CD4-positive, alpha-beta T cell (primary cell): ENCODE measurements around the gene TXNDC12. TPM values are rescaled to one million over a fixed set of nuclear protein-coding genes. Genes with fewer than 3 reads are reported as not detected.
A peak's percentile ranks its signal among the peaks of the same experiment; 100 is the strongest.

Experiments used
- ATAC-seq: fragments of 200-7000 bp; cut with Tn5 transposase; one replicate; pipeline ENCODE4 v1.10.0; 2022; ENCODE audit warnings: mild to moderate bottlenecking; ENCODE audit not compliant: poor library complexity
- CTCF ChIA-PET: fragments of 350-600 bp; sonication (Branson Sonifier 250); formaldehyde crosslinking; loops from one replicate; lab custom pipeline; 2021; ENCODE audit warnings: antibody characterized with exemption, inconsistent platforms; lab: Charles Lee
- POLR2A ChIA-PET: fragments of 350-600 bp; sonication (Branson Sonifier 250); formaldehyde crosslinking; loops from one replicate; lab custom pipeline; 2021; ENCODE audit warnings: antibody characterized with exemption, inconsistent platforms; lab: Charles Lee
- DNase-seq, 14 experiments: peaks; one replicate each; pipeline ENCODE4 v3.0.0-alpha.2; 2013 to 2020; ENCODE audit warnings: mixed read lengths in 2 of 14
- H3K27ac ChIP-seq, 2 donors: one replicate each; pipeline versions ENCODE4 v1.5.1 to v1.7.0; 2013; ENCODE audit warnings: low read length in 2 of 2, low read depth in 1 of 2, mild to moderate bottlenecking in 1 of 2
- H3K27me3 ChIP-seq, 2 experiments: 1 replicate in 1 of 2; 2 replicates in 1 of 2; pipeline versions ENCODE4 v1.6.1 to v1.7.0; 2013; ENCODE audit warnings: low read length in 2 of 2, control low read depth in 1 of 2, mild to moderate bottlenecking in 1 of 2, moderate library complexity in 1 of 2; ENCODE audit not compliant: insufficient read depth in 2 of 2, control insufficient read depth in 1 of 2
- H3K36me3 ChIP-seq: one replicate; pipeline ENCODE4 v1.6.1; 2013; ENCODE audit warnings: low read length, control low read depth; ENCODE audit not compliant: insufficient read depth
- H3K4me1 ChIP-seq: one replicate; pipeline ENCODE4 v1.6.1; 2013; ENCODE audit warnings: low read length, control low read depth; ENCODE audit not compliant: insufficient read depth
- H3K4me3 ChIP-seq: one replicate; pipeline ENCODE4 v1.5.1; 2013; ENCODE audit warnings: mild to moderate bottlenecking, low read length, moderate library complexity
- H3K9me3 ChIP-seq, 2 experiments: 1 replicate in 1 of 2; 2 replicates in 1 of 2; pipeline versions ENCODE4 v1.6.1 to v1.7.0; 2013; ENCODE audit warnings: low read length in 2 of 2, mild to moderate bottlenecking in 2 of 2, control low read depth in 1 of 2, moderate library complexity in 1 of 2; ENCODE audit not compliant: control insufficient read depth in 1 of 2, insufficient read depth in 1 of 2
- H3K27ac Mint-ChIP-seq: one replicate; pipeline ENCODE4 v1.8.0; 2020; ENCODE audit warnings: mixed read lengths
- H3K27me3 Mint-ChIP-seq: one replicate; pipeline ENCODE4 v1.8.0; 2021; ENCODE audit warnings: mixed read lengths
- H3K36me3 Mint-ChIP-seq: one replicate; pipeline ENCODE4 v1.8.0; 2021; ENCODE audit warnings: low read depth, mixed read lengths
- H3K4me1 Mint-ChIP-seq: one replicate; pipeline ENCODE4 v1.8.0; 2021; ENCODE audit warnings: low read depth, mixed read lengths
- H3K4me3 Mint-ChIP-seq: one replicate; pipeline ENCODE4 v1.8.0; 2020; ENCODE audit warnings: mild to moderate bottlenecking, mixed read lengths
- H3K9me3 Mint-ChIP-seq: one replicate; pipeline ENCODE4 v1.8.0; 2020; ENCODE audit warnings: mixed read lengths
- intact Hi-C, 2 experiments: fragments of 100-400 bp; cut with DNase I in 1 of 2; cut with micrococcal nuclease in 1 of 2; formaldehyde crosslinking; loops; one replicate each; pipeline versions ENCODE4 v1.15.1 to v1.9.0; 2023 to 2025; cut with DNase I, micrococcal nuclease
- total RNA-seq, 174 experiments: library from RNA in 2 of 174; stranded (reverse) in 2 of 174; gene quantifications; one replicate each; pipeline ENCODE4 v1.2.3 and lab custom pipeline; 2021 to 2026
- TF ChIP-seq, protein P1 (sequence below): fragments of 200-600 bp; IDR thresholded peaks from one replicate; pipeline ENCODE4 v1.8.0; 2022; ENCODE audit warnings: antibody characterized with exemption, mild to moderate bottlenecking

Gene TXNDC12
- total RNA-seq, 2 experiments from 2014 or later, result 14.3 to 15.4 TPM

DNA sequence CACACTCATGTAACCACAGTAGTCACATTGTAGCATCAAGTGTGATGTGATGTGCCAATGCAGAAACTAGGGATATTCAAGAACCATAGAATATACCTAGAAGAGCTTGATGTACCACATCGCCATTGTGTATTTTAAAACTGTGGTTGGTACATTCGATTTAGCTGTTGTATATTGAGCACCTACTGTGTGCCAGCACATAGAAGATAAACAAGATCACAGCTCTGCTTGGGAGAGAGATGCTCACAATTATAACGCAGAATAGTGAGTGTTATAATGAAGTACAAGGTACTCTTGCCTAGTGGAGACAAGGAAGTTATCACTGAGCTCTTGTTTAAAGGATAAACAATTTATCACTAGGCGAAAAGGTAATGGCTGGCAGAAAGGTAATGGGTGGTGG is 5.8 kb upstream of the TXNDC12 start:
- H3K4me1 ChIP-seq, result peaks cover 11% of the 10 kb centered on the region
- Mint-ChIP-seq H3K4me3 (no peak overlapping the region), H3K36me3 (peaks cover 64% of the 10 kb centered on the region), H3K4me1 (peaks cover 62% of the 10 kb centered on the region), H3K27ac (no peak overlapping the region), H3K9me3 (no peaks in the 10 kb centered on the region), H3K27me3 (no peaks in the 10 kb centered on the region)
- H3K9me3 ChIP-seq, result no peaks in the 10 kb centered on the region
- no peak for DNase-seq
- intact Hi-C loops, result no loop called here
- no peak for ATAC-seq
- ChIA-PET POLR2A (no interaction called here), CTCF (no interaction called here)
- no peak overlapping the region for H3K4me3 ChIP-seq
- H3K36me3 ChIP-seq, result peaks cover 51% of the 10 kb centered on the region
- no peak overlapping the region for H3K27ac ChIP-seq
- TF ChIP-seq, protein P1, sequence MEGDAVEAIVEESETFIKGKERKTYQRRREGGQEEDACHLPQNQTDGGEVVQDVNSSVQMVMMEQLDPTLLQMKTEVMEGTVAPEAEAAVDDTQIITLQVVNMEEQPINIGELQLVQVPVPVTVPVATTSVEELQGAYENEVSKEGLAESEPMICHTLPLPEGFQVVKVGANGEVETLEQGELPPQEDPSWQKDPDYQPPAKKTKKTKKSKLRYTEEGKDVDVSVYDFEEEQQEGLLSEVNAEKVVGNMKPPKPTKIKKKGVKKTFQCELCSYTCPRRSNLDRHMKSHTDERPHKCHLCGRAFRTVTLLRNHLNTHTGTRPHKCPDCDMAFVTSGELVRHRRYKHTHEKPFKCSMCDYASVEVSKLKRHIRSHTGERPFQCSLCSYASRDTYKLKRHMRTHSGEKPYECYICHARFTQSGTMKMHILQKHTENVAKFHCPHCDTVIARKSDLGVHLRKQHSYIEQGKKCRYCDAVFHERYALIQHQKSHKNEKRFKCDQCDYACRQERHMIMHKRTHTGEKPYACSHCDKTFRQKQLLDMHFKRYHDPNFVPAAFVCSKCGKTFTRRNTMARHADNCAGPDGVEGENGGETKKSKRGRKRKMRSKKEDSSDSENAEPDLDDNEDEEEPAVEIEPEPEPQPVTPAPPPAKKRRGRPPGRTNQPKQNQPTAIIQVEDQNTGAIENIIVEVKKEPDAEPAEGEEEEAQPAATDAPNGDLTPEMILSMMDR, result no peak
- H3K27me3 ChIP-seq, result no peaks in the 10 kb centered on the region

DNA sequence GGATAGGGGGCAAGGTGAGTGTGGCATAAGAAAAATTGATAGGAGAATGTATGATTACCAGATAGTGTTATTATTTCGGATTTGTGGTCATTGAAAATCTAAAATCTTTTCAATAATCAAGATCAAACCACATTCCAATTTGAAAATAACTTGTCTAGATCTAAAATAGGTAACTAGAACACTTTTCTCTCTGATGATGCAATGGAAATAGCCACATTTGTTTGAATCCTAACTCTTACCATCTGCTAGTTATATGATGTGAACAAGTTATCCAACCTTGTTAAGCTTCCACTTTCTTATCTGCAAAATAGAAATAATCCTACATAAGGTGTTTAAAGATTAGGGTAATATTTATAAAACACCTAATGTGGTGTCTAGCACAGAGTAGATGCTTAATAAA is 4.9 kb upstream of the TXNDC12 start:
- Mint-ChIP-seq H3K27ac (no peak overlapping the region), H3K9me3 (no peaks in the 10 kb centered on the region), H3K4me1 (peaks cover 66% of the 10 kb centered on the region), H3K4me3 (no peak overlapping the region), H3K27me3 (no peaks in the 10 kb centered on the region), H3K36me3 (peaks cover 62% of the 10 kb centered on the region)
- Histone ChIP-seq H3K36me3 (peaks cover 42% of the 10 kb centered on the region), H3K27me3 (no peaks in the 10 kb centered on the region), H3K4me1 (peaks cover 18% of the 10 kb centered on the region), H3K27ac (no peak overlapping the region), H3K9me3 (no peaks in the 10 kb centered on the region), H3K4me3 (no peak overlapping the region)
- intact Hi-C loops, result loop anchor here in 1 of 2 experiments (5.0 to 10.0 kb wide), 8 partner anchors 82 to 1885 kb away; partner anchors contain the start of genes CC2D1B, CPT2, EPS15 and IFT25
- TF ChIP-seq, protein P1, result no peak
- no peak for ATAC-seq
- DNase-seq, result no peak
- POLR2A ChIA-PET, result interaction anchor here (1.7 kb wide), 1 partner anchor 26 kb away, joined by 6 read pairs; the partner anchor contains the start of gene KTI12
- CTCF ChIA-PET, result no interaction called here

DNA sequence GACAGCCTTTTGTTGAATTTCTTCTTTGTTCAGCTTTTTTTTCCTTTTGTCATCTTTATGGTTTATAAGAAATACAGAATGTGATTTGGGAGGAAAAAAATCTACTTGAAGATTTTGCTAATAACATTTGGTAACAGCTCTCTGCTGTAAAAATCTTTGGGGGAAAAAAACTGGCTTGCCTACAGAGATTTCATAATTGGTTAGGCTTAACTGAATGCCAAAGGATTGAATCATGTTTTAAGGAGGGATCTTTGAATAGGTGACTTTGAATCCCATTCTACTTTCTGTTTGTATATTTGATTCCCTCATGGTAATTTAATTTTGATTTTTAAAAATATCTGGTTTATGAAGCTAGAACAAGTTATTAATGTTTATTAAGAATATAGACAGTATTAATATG is 4.3 kb upstream of the TXNDC12 start:
- H3K9me3 Mint-ChIP-seq, result no peaks in the 10 kb centered on the region
- ChIA-PET POLR2A (interaction anchor here (1.7 kb wide), 1 partner anchor 26 kb away, joined by 6 read pairs; the partner anchor contains the start of gene KTI12), CTCF (no interaction called here)
- H3K4me1 Mint-ChIP-seq, result peaks cover 72% of the 10 kb centered on the region
- Histone ChIP-seq H3K4me3 (no peak overlapping the region), H3K27ac (no peak overlapping the region), H3K9me3 (no peaks in the 10 kb centered on the region), H3K36me3 (peaks cover 37% of the 10 kb centered on the region), H3K4me1 (peaks cover 23% of the 10 kb centered on the region), H3K27me3 (no peaks in the 10 kb centered on the region)
- H3K27me3 Mint-ChIP-seq, result no peaks in the 10 kb centered on the region
- TF ChIP-seq, protein P1, result no peak
- no peak for DNase-seq
- H3K36me3 Mint-ChIP-seq, result peaks cover 61% of the 10 kb centered on the region
- ATAC-seq, result no peak
- intact Hi-C loops, result loop anchor here in 1 of 2 experiments (5.0 to 10.0 kb wide), 8 partner anchors 83 to 1885 kb away; partner anchors contain the start of genes CC2D1B, CPT2, EPS15 and IFT25
- peak overlapping the region; percentile 67 for H3K27ac Mint-ChIP-seq
- H3K4me3 Mint-ChIP-seq, result peak overlapping the region; percentile 76
